GM23338 (cell line): ENCODE results near the gene ADCY6. TPM values are rescaled to one million over a fixed set of nuclear protein-coding genes. Genes with fewer than 3 reads are reported as not detected.

Source experiments
- ATAC-seq: fragments of 200-7000 bp; cut with Tn5 transposase; 3 replicates; pipeline ENCODE4 v1.9.1; 2020
- DNase-seq: peaks from one replicate; pipeline ENCODE4 v3.0.0-alpha.2; 2015; ENCODE audit warnings: low spot score
- H2AFZ ChIP-seq: fragments of 200-600 bp; sonication (generic); 2 replicates; pipeline ENCODE4 v1.8.0; 2016; ENCODE audit warnings: antibody characterized with exemption, mild to moderate bottlenecking, moderate library complexity
- H3F3A ChIP-seq: fragments of 200-600 bp; sonication (generic); replicated peaks from 2 replicates; pipeline ENCODE4 v1.8.0; 2017; ENCODE audit warnings: antibody characterized with exemption, mixed run types, low read depth
- H3K27ac ChIP-seq: fragments of 200-600 bp; sonication (generic); 2 replicates; pipeline ENCODE4 v1.6.1; 2016; ENCODE audit warnings: low read depth
- H3K27me3 ChIP-seq: fragments of 200-600 bp; sonication (generic); 2 replicates; pipeline ENCODE4 v1.8.0; 2016; ENCODE audit warnings: mild to moderate bottlenecking, mixed run types, moderate library complexity; ENCODE audit not compliant: insufficient read depth
- H3K36me3 ChIP-seq: fragments of 200-600 bp; sonication (generic); 2 replicates; pipeline ENCODE4 v1.8.0; 2016; ENCODE audit warnings: mild to moderate bottlenecking; ENCODE audit not compliant: insufficient read depth
- H3K4me1 ChIP-seq: fragments of 200-600 bp; sonication (generic); 2 replicates; pipeline ENCODE4 v1.8.0; 2016; ENCODE audit warnings: mild to moderate bottlenecking, moderate library complexity; ENCODE audit not compliant: insufficient read depth
- H3K4me2 ChIP-seq: fragments of 200-600 bp; sonication (generic); 2 replicates; pipeline ENCODE4 v1.7.1; 2017; ENCODE audit warnings: mixed run types
- H3K4me3 ChIP-seq: fragments of 200-600 bp; sonication (generic); 2 replicates; pipeline ENCODE4 v1.6.1; 2016; ENCODE audit warnings: mixed run types
- H3K79me2 ChIP-seq: fragments of 200-600 bp; sonication (generic); replicated peaks from 2 replicates; pipeline ENCODE4 v1.8.0; 2017; ENCODE audit warnings: mild to moderate bottlenecking; ENCODE audit not compliant: insufficient read depth
- H3K9me2 ChIP-seq: fragments of 200-600 bp; sonication (generic); 2 replicates; pipeline ENCODE4 v1.8.0; 2017; ENCODE audit not compliant: insufficient read depth
- H4K20me1 ChIP-seq: fragments of 200-600 bp; sonication (generic); replicated peaks from 2 replicates; pipeline ENCODE4 v1.8.0; 2017; ENCODE audit warnings: mild to moderate bottlenecking; ENCODE audit not compliant: insufficient read depth
- H3K27ac Mint-ChIP-seq: 2 replicates; pipeline ENCODE4 v1.8.0; 2020; ENCODE audit warnings: inconsistent platforms, mild to moderate bottlenecking, moderate library complexity, mixed read lengths
- H3K27me3 Mint-ChIP-seq: 3 replicates; pipeline ENCODE4 v1.8.0; 2022; ENCODE audit warnings: low read depth, mild to moderate bottlenecking, moderate library complexity, mixed read lengths, inconsistent platforms; ENCODE audit not compliant: insufficient read depth, poor library complexity
- H3K36me3 Mint-ChIP-seq: 3 replicates; pipeline ENCODE4 v1.8.0; 2021; ENCODE audit warnings: low read depth, mild to moderate bottlenecking, inconsistent platforms, moderate library complexity, mixed read lengths
- H3K4me1 Mint-ChIP-seq: 3 replicates; pipeline ENCODE4 v1.8.0; 2020; ENCODE audit warnings: mild to moderate bottlenecking, inconsistent platforms, mixed read lengths
- H3K4me3 Mint-ChIP-seq: 3 replicates; pipeline ENCODE4 v1.8.0; 2021; ENCODE audit warnings: moderate library complexity, mild to moderate bottlenecking, inconsistent platforms, mixed read lengths
- H3K9me3 Mint-ChIP-seq: 3 replicates; pipeline ENCODE4 v1.8.0; 2020; ENCODE audit warnings: moderate library complexity, mild to moderate bottlenecking, inconsistent platforms, mixed read lengths
- CREB1 ChIP-seq: fragments of 250-450 bp; sonication (Bioruptor Pico); IDR thresholded peaks from 2 replicates; pipeline ENCODE4 v1.5.0; 2020; ENCODE audit warnings: low read depth, mild to moderate bottlenecking, moderate library complexity
- EZH2phosphoT487 ChIP-seq: fragments of 200-600 bp; sonication (generic); IDR thresholded peaks from one replicate; pipeline ENCODE4 v1.8.1; 2018; ENCODE audit warnings: antibody characterized with exemption; ENCODE audit not compliant: unreplicated experiment
- JUNB ChIP-seq: IDR thresholded peaks from one replicate; pipeline ENCODE4 v1.6.1; 2016; ENCODE audit warnings: antibody characterized with exemption; ENCODE audit not compliant: unreplicated experiment
- NANOG ChIP-seq: IDR thresholded peaks from 2 replicates; pipeline ENCODE4 v1.6.1; 2016; ENCODE audit warnings: antibody characterized with exemption, borderline replicate concordance
- POLR2AphosphoS5 ChIP-seq: IDR thresholded peaks from 2 replicates; pipeline ENCODE4 v1.6.1; 2016; ENCODE audit warnings: antibody characterized with exemption, low read depth
- ZNF114 ChIP-seq: fragments of 250-450 bp; sonication (Bioruptor Pico); IDR thresholded peaks from 2 replicates; pipeline ENCODE4 v1.5.0; 2020; ENCODE audit warnings: mild to moderate bottlenecking, moderate library complexity
- polyA plus RNA-seq: library from polyadenylated mRNA; unstranded; fragments of >200 nt; fragmentation: Nextera tagmentation; extraction: Ambion mirVana; gene quantifications from 2 replicates; pipeline ENCODE4 v1.2.1, GENCODE V29; 2016
- total RNA-seq: library from RNA; depleted of rRNA; stranded (reverse); fragments of >200 nt; shearing (Covaris generic); gene quantifications from 2 replicates; pipeline ENCODE4 v1.2.3, GENCODE V29; 2014
- TF ChIP-seq, protein P1 (sequence below): IDR thresholded peaks from one replicate; pipeline ENCODE4 v1.6.1; 2018; ENCODE audit warnings: antibody characterized with exemption; ENCODE audit not compliant: unreplicated experiment
- TF ChIP-seq, protein P2 (sequence below): fragments of 250-450 bp; sonication (Bioruptor Pico); IDR thresholded peaks from 2 replicates; pipeline ENCODE4 v1.5.0; 2020; ENCODE audit warnings: mild to moderate bottlenecking, moderate library complexity

Gene ADCY6
- total and polyA plus RNA-seq, 2 experiments from 2014 or later, result 1.0 to 16.5 TPM

DNA sequence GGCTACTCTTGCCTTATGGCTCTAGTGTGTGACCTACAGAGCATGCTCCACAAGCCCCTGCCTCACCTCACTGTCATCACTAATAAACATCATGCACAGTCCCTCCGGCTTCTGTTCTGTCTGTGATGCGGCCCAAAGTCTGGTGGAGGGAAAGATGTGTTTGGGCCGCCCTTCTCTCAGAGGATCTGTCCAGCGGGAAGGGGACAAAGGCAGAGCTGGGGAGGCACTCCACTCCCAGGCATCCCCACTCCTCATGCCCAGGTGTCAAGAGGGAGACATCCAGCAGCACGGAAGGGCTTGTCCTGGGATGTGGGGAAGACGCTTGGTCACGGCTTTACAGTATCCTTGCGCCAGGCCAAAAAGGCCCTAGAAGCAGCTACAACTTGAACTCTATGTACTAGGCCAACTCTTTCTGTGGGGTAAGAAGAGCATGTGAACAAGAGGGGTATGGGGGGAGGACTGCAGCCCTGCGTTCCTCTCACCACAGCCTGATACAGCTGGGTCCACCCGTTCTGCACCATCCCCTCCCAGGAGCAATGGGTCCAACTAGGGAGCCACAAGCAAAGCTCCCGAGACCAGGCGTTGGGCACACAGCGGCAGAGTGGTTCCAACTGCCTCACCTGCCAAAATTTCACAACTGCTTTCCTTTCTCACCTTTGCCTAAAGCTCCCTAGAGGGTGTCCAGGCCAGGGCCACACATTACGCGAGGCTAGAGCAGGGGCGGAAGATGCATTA is 40.1 kb upstream of the ADCY6 start (continued):
- TF ChIP-seq, protein P1, sequence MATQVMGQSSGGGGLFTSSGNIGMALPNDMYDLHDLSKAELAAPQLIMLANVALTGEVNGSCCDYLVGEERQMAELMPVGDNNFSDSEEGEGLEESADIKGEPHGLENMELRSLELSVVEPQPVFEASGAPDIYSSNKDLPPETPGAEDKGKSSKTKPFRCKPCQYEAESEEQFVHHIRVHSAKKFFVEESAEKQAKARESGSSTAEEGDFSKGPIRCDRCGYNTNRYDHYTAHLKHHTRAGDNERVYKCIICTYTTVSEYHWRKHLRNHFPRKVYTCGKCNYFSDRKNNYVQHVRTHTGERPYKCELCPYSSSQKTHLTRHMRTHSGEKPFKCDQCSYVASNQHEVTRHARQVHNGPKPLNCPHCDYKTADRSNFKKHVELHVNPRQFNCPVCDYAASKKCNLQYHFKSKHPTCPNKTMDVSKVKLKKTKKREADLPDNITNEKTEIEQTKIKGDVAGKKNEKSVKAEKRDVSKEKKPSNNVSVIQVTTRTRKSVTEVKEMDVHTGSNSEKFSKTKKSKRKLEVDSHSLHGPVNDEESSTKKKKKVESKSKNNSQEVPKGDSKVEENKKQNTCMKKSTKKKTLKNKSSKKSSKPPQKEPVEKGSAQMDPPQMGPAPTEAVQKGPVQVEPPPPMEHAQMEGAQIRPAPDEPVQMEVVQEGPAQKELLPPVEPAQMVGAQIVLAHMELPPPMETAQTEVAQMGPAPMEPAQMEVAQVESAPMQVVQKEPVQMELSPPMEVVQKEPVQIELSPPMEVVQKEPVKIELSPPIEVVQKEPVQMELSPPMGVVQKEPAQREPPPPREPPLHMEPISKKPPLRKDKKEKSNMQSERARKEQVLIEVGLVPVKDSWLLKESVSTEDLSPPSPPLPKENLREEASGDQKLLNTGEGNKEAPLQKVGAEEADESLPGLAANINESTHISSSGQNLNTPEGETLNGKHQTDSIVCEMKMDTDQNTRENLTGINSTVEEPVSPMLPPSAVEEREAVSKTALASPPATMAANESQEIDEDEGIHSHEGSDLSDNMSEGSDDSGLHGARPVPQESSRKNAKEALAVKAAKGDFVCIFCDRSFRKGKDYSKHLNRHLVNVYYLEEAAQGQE, result no peak
- no peak for TF ChIP-seq CREB1 (CRISPR knock-in tag)
- TF ChIP-seq POLR2AphosphoS5, result no peak

DNA sequence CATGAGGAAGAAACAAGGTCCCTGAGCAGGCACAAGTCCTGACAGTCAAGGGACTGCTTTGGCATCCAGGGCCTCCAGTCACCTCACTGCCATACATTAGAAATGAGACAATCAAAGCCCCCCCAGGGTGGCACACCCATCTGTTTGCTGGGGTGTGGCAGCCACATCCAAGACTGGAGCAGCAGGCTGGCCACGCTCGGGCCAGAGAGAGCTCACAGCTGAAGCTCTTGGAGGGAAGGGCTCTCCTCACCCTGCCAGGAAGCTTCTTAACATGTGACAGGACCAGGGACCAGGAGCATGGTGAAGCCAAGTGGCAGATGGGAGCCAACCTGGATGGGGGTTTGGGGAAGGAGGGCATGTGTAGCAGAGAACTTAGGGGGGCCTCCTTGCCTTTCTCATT is 39.4 kb upstream of the ADCY6 start:
- ATAC-seq, result no peak
- Mint-ChIP-seq H3K9me3 (no peaks in the 10 kb centered on the region; the same call in 1 of the 3 replicates), H3K4me1 (peaks cover 12% of the 10 kb centered on the region), H3K36me3 (peaks cover 56% of the 10 kb centered on the region), H3K27ac (no peak overlapping the region), H3K27me3 (peaks cover 6% of the 10 kb centered on the region), H3K4me3 (no peak overlapping the region)
- Histone ChIP-seq H4K20me1 (peaks cover 9% of the 10 kb centered on the region; the same call in 1 of the 2 replicates), H3K27ac (no peak overlapping the region), H3K27me3 (no peaks in the 10 kb centered on the region), H3K36me3 (peaks cover 26% of the 10 kb centered on the region), H3K4me1 (peaks cover 5% of the 10 kb centered on the region; the same call in 1 of the 2 replicates), H3K4me2 (no peak overlapping the region), H3K79me2 (no peaks in the 10 kb centered on the region), H3K4me3 (no peak overlapping the region), H2AFZ (no peak overlapping the region), H3F3A (no peaks in the 10 kb centered on the region), H3K9me2 (no peaks in the 10 kb centered on the region)
- DNase-seq, result no peak
- no peak for TF ChIP-seq ZNF114

DNA sequence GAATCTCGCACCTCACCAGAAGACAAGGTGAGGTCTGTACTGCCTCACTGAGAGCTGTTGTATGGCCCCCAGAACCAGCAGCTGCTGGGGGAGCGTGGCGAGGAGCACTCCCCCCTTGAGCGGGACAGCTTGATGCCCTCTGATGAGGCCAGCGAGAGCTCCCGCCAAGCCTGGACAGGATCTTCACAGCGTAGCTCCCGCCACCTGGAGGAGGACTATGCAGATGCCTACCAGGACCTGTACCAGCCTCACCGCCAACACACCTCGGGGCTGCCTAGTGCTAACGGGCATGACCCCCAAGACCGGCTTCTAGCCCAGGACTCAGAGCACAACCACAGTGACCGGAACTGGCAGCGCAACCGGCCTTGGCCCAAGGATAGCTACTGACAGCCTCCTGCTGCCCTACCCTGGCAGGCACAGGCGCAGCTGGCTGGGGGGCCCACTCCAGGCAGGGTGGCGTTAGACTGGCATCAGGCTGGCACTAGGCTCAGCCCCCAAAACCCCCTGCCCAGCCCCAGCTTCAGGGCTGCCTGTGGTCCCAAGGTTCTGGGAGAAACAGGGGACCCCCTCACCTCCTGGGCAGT is 38.7 kb upstream of the ADCY6 start:
- Histone ChIP-seq H3F3A (no peaks in the 10 kb centered on the region), H3K4me2 (no peak overlapping the region), H3K36me3 (peaks cover 21% of the 10 kb centered on the region), H3K4me3 (no peak overlapping the region), H3K27ac (peak overlapping the region; percentile 55; the same call in 1 of the 2 replicates), H3K27me3 (peaks cover 3% of the 10 kb centered on the region; the same call in 1 of the 2 replicates), H3K4me1 (peaks cover 5% of the 10 kb centered on the region; the same call in 1 of the 2 replicates), H3K9me2 (no peaks in the 10 kb centered on the region), H4K20me1 (peaks cover 7% of the 10 kb centered on the region; the same call in 1 of the 2 replicates), H3K79me2 (no peaks in the 10 kb centered on the region), H2AFZ (no peak overlapping the region)
- ATAC-seq, result no peak
- H3K4me3 Mint-ChIP-seq, result no peak overlapping the region
- H3K36me3 Mint-ChIP-seq, result peaks cover 49% of the 10 kb centered on the region
- DNase-seq, result no peak
- H3K9me3 Mint-ChIP-seq, result no peaks in the 10 kb centered on the region; the same call in 1 of the 3 replicates
- H3K27ac Mint-ChIP-seq, result no peak overlapping the region
- peaks cover 9% of the 10 kb centered on the region for H3K27me3 Mint-ChIP-seq
- peaks cover 12% of the 10 kb centered on the region for H3K4me1 Mint-ChIP-seq
- TF ChIP-seq EZH2phosphoT487 (no peak), ZNF114 (no peak), JUNB (no peak), CREB1 (CRISPR knock-in tag) (no peak), NANOG (no peak)
- TF ChIP-seq, protein P2, sequence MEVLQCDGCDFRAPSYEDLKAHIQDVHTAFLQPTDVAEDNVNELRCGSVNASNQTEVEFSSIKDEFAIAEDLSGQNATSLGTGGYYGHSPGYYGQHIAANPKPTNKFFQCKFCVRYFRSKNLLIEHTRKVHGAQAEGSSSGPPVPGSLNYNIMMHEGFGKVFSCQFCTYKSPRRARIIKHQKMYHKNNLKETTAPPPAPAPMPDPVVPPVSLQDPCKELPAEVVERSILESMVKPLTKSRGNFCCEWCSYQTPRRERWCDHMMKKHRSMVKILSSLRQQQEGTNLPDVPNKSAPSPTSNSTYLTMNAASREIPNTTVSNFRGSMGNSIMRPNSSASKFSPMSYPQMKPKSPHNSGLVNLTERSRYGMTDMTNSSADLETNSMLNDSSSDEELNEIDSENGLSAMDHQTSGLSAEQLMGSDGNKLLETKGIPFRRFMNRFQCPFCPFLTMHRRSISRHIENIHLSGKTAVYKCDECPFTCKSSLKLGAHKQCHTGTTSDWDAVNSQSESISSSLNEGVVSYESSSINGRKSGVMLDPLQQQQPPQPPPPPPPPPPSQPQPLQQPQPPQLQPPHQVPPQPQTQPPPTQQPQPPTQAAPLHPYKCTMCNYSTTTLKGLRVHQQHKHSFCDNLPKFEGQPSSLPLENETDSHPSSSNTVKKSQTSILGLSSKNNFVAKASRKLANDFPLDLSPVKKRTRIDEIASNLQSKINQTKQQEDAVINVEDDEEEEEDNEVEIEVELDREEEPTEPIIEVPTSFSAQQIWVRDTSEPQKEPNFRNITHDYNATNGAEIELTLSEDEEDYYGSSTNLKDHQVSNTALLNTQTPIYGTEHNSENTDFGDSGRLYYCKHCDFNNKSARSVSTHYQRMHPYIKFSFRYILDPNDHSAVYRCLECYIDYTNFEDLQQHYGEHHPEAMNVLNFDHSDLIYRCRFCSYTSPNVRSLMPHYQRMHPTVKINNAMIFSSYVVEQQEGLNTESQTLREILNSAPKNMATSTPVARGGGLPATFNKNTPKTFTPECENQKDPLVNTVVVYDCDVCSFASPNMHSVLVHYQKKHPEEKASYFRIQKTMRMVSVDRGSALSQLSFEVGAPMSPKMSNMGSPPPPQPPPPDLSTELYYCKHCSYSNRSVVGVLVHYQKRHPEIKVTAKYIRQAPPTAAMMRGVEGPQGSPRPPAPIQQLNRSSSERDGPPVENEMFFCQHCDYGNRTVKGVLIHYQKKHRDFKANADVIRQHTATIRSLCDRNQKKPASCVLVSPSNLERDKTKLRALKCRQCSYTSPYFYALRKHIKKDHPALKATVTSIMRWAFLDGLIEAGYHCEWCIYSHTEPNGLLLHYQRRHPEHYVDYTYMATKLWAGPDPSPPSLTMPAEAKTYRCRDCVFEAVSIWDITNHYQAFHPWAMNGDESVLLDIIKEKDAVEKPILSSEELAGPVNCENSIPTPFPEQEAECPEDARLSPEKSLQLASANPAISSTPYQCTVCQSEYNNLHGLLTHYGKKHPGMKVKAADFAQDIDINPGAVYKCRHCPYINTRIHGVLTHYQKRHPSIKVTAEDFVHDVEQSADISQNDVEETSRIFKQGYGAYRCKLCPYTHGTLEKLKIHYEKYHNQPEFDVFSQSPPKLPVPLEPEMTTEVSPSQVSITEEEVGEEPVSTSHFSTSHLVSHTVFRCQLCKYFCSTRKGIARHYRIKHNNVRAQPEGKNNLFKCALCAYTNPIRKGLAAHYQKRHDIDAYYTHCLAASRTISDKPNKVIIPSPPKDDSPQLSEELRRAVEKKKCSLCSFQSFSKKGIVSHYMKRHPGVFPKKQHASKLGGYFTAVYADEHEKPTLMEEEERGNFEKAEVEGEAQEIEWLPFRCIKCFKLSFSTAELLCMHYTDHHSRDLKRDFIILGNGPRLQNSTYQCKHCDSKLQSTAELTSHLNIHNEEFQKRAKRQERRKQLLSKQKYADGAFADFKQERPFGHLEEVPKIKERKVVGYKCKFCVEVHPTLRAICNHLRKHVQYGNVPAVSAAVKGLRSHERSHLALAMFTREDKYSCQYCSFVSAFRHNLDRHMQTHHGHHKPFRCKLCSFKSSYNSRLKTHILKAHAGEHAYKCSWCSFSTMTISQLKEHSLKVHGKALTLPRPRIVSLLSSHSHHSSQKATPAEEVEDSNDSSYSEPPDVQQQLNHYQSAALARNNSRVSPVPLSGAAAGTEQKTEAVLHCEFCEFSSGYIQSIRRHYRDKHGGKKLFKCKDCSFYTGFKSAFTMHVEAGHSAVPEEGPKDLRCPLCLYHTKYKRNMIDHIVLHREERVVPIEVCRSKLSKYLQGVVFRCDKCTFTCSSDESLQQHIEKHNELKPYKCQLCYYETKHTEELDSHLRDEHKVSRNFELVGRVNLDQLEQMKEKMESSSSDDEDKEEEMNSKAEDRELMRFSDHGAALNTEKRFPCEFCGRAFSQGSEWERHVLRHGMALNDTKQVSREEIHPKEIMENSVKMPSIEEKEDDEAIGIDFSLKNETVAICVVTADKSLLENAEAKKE (CRISPR knock-in tag), result no peak
